Osteoblast (primary cell): ENCODE results near the gene KCNJ12. TPM values are rescaled to one million over a fixed set of nuclear protein-coding genes. Genes with fewer than 3 reads are reported as not detected.
"Not testable (repeated sequence)": the region's sequence is repeated elsewhere in the genome, so short reads cannot be mapped to it uniquely, and the experiment has no call there.

Experiments used
- DNase-seq: peaks from one replicate; pipeline ENCODE4 v3.0.0; 2011; ENCODE audit warnings: low spot score, mixed read lengths; ENCODE audit not compliant: insufficient read length; ENCODE audit errors: missing footprints
- H2AFZ ChIP-seq: 2 replicates; pipeline ENCODE4 v1.6.0; 2011; ENCODE audit warnings: mild to moderate bottlenecking, low read length
- H3K27ac ChIP-seq: 2 replicates; pipeline ENCODE4 v1.5.1; 2011; ENCODE audit warnings: mild to moderate bottlenecking, low read depth, low read length, moderate library complexity
- H3K27me3 ChIP-seq: 2 replicates; pipeline ENCODE4 v1.6.0; 2012; ENCODE audit warnings: mild to moderate bottlenecking, control low read depth, inconsistent platforms, low read length, moderate library complexity; ENCODE audit not compliant: insufficient read depth
- H3K36me3 ChIP-seq: 2 replicates; pipeline ENCODE4 v1.5.1; 2011; ENCODE audit warnings: mild to moderate bottlenecking, low read length, control low read depth, moderate library complexity; ENCODE audit not compliant: insufficient read depth
- H3K4me1 ChIP-seq: 2 replicates; pipeline ENCODE4 v1.5.1; 2011; ENCODE audit warnings: mild to moderate bottlenecking, low read length, control low read depth, moderate library complexity; ENCODE audit not compliant: insufficient read depth
- H3K4me2 ChIP-seq: 2 replicates; pipeline ENCODE4 v1.6.0; 2011; ENCODE audit warnings: mild to moderate bottlenecking, low read length; ENCODE audit not compliant: insufficient read depth
- H3K4me3 ChIP-seq: fragments of 200-600 bp; sonication (generic); 3 replicates; pipeline ENCODE4 v1.5.1; 2012; ENCODE audit warnings: mild to moderate bottlenecking, low read length, inconsistent platforms; ENCODE audit not compliant: insufficient read depth
- H3K79me2 ChIP-seq: 2 replicates; pipeline ENCODE4 v1.6.0; 2012; ENCODE audit warnings: mild to moderate bottlenecking, low read length, control low read depth, inconsistent platforms; ENCODE audit not compliant: insufficient read depth
- H3K9me3 ChIP-seq: 2 replicates; pipeline ENCODE4 v1.5.1; 2011; ENCODE audit warnings: low read depth, low read length, control low read depth
- H4K20me1 ChIP-seq: 2 replicates; pipeline ENCODE4 v1.6.0; 2012; ENCODE audit warnings: mild to moderate bottlenecking, low read length, control low read depth; ENCODE audit not compliant: insufficient read depth
- total RNA-seq: library from RNA; depleted of rRNA; stranded (reverse); fragments of >200 nt; gene quantifications from 2 replicates; pipeline ENCODE4 v1.2.3, GENCODE V29; 2012
- TF ChIP-seq, protein P1 (sequence below): IDR thresholded peaks from 2 replicates; pipeline ENCODE4 v1.5.1; 2011; ENCODE audit warnings: mild to moderate bottlenecking, low read depth, low read length, moderate library complexity; ENCODE audit errors: extremely low read depth

The KCNJ12 gene
- total RNA-seq, 1 donor: under 0.01 TPM

DNA sequence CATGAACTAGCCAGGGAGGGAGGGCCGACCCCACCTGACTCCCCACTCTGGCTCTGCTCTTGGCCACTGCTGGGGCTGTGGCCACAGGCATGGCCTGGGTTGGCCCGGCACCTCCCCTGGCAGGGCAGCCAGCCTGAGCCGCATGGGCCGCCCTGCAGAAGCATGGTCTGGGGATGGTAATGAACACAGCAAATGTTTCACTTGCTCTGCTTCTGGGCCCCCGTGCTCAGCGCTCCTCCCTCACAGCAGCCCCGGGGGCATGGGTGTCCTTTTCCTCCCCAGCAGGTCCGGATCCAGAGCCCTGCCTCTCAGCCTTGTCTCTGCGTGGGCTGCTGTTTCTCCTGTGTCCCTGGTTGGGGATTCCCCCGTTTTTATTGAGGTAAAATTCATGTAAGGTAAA is 30.9 kb upstream of the KCNJ12 start:
- no peaks in the 10 kb centered on the region for H3K79me2 ChIP-seq
- H3K4me3 ChIP-seq: no peak overlapping the region
- no peaks in the 10 kb centered on the region for H3K9me3 ChIP-seq
- no peaks in the 10 kb centered on the region for H3K4me1 ChIP-seq
- no peak overlapping the region for H3K4me2 ChIP-seq
- no peak overlapping the region for H2AFZ ChIP-seq
- H3K27ac ChIP-seq: no peak overlapping the region
- TF ChIP-seq, protein P1, sequence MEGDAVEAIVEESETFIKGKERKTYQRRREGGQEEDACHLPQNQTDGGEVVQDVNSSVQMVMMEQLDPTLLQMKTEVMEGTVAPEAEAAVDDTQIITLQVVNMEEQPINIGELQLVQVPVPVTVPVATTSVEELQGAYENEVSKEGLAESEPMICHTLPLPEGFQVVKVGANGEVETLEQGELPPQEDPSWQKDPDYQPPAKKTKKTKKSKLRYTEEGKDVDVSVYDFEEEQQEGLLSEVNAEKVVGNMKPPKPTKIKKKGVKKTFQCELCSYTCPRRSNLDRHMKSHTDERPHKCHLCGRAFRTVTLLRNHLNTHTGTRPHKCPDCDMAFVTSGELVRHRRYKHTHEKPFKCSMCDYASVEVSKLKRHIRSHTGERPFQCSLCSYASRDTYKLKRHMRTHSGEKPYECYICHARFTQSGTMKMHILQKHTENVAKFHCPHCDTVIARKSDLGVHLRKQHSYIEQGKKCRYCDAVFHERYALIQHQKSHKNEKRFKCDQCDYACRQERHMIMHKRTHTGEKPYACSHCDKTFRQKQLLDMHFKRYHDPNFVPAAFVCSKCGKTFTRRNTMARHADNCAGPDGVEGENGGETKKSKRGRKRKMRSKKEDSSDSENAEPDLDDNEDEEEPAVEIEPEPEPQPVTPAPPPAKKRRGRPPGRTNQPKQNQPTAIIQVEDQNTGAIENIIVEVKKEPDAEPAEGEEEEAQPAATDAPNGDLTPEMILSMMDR: no peak
- no peaks in the 10 kb centered on the region for H3K27me3 ChIP-seq
- H3K36me3 ChIP-seq: no peaks in the 10 kb centered on the region
- H4K20me1 ChIP-seq: no peaks in the 10 kb centered on the region
- peak; percentile 19 for DNase-seq

DNA sequence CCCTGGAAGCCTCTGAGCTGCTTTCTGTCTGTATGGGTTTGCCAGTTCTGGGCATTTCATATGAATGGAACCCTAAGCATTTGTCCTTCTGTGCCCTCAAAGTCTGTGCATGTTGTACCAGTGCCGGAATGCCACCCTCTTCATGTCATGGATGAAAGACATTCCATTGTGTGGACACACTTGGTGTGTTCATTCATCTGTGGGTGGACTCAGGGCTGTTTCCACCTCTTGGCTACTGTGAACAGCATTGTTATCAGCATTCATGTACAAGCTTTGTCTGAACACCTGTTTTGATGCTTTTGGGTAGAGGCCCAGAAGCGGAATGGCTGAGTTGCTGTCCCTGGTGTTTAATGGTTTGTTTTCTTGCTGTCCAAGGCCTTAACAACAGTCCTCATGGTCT is 30.1 kb upstream of the KCNJ12 start:
- not testable (repeated sequence) for H3K9me3 ChIP-seq, H4K20me1 ChIP-seq, H3K4me2 ChIP-seq, H3K27me3 ChIP-seq, H3K4me3 ChIP-seq, H2AFZ ChIP-seq, H3K79me2 ChIP-seq, H3K27ac ChIP-seq, H3K4me1 ChIP-seq, DNase-seq, H3K36me3 ChIP-seq

DNA sequence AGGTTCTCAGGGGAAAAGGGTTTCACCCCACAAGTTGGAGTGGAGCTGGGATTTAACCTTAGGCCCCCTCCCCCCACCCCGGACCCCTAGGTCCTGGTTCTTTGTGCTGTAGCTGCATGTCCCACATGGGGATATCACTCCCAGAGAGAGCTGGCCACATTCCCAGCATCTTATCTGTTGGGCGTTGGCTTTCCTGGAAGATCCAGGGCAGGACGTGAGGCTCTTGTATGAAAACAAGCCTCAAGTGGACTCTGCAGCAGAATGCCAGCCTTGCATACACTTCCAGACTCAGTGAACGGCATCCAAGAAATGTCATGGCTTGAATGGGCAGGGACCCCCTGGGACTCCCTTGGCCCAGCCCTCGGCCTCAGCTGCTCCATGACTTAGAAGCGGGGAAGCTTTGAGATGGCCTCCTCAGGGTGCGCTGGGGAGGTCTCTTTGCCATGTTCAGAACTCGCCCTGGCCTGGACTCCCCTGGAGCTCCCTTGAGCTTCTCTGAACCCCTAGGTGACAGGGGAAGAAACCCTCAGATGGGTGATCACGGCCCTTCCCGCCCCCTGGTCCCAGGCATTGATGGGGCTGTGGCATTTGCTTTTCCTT is 29.4 kb upstream of the KCNJ12 start:
- not testable (repeated sequence) for H2AFZ ChIP-seq, H4K20me1 ChIP-seq, H3K27me3 ChIP-seq, H3K36me3 ChIP-seq, H3K4me3 ChIP-seq, H3K9me3 ChIP-seq, H3K4me1 ChIP-seq, H3K79me2 ChIP-seq, H3K27ac ChIP-seq, H3K4me2 ChIP-seq, DNase-seq

DNA sequence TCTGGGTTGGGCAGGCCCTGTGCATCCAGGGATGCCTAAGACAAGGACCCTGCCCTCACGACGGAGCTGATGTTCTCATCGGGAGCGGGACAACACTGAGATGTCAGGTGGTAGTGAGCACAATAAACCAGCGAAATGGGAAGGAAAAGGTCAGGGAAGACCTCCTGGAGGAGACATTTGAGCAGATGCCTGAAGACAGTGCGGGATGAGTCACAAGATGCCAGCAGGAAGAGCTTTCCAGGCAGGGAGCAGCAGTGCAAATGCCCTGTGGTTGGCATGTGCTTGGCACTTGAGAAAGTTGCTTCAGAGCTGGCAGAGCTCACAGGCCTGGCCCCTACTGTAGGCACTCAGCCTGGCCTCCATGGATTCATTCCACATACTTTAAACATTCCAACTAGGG is 28.5 kb upstream of the KCNJ12 start:
- H3K79me2 ChIP-seq, H3K4me1 ChIP-seq, H3K4me3 ChIP-seq, H3K9me3 ChIP-seq, H2AFZ ChIP-seq, H3K36me3 ChIP-seq, H3K27me3 ChIP-seq, H3K27ac ChIP-seq, H4K20me1 ChIP-seq, H3K4me2 ChIP-seq, DNase-seq: not testable (repeated sequence)

DNA sequence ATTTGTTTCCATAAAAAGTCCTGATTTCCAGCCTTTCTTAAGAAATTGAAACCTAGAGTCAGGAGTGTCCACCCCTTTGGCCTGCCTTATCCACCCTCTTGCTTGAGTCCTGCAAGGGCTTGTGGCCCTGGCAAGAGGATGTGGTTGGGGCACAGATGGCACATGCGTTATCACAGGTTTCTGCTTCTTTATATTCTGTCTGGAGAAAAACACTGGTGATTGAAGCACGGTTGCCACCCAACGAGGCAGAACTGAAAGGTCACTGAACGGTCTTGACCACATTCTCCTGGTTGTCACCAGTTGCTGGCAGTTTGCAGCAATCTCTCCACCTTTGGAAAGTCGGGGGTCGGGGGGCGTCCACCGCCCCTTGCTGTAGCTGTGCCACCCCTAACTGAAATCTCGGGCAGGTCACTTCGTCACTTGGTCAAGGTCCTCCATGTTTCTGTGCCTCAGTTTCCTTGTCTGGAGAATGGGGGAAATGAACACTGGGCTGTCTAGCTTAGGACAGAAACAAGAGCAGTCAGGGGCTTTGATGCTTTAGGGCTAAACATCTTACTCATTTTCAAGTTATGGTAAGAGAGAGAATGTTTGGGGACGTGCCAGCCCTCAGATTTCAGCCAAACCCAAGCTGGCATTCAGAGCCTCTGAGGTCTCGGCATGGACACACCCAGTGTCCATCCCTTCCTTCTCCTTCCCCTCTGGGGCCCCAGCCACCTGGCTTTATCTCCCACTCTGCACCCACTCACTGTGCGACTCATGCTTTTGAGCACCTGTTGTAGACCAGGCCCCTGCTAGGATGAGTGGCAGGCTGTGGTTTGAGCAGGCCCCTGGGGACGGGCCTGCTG is 27.9 kb upstream of the KCNJ12 start:
- H3K9me3 ChIP-seq, H3K27ac ChIP-seq, H3K79me2 ChIP-seq, H3K4me2 ChIP-seq, H3K4me1 ChIP-seq, DNase-seq, H4K20me1 ChIP-seq, H3K27me3 ChIP-seq, H3K36me3 ChIP-seq, H3K4me3 ChIP-seq, H2AFZ ChIP-seq: not testable (repeated sequence)

DNA sequence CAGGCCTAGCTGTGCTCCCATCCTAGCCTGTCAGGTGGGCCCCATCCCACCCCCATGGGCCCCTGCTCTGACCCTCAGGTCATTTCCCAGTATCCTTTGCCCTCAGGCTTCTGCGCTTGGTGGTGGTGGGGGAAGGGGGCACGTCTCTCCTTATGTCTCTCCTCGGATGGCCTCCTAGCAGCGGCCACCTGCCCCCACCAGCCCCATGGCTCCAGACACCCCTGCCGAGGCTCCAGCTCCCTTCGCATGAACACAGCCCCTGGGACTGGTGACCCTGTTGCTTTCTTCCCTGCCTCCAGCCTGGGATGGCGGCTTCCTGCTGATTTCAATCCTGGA is 27.3 kb upstream of the KCNJ12 start:
- H3K79me2 ChIP-seq, DNase-seq: not testable (repeated sequence)

DNA sequence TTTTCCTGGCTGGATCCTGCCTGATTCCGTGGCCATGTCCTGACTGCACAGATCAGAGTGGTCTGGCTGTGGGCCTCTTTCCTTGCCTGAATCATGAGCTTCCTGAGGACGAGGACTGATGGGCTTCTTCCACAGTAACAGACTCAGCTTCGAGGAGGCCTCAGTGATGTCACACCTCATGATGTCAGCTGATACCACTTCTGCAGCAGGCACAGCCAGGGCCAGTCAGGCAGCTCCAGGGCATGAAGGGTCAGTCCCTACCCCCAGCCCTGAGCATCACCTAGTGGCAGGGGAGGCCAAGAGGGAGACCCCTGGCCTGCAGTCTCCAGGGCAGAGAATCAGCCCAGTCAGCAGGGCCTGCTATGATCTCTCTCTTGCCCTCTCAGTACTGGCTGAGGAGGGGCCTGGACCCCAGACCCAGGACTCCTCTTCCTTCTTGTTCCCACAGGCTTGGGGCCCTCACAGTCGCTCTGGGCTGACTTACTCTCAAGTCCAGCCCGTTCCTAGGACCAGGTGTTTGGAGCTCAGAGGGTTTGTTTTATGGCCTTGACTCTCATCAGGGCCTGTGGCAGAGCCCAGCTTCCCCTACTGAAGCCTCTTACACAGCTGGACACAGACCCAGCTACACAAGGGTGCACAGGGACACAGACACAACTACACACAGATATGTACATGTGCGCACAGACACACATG is 26.7 kb upstream of the KCNJ12 start:
- not testable (repeated sequence) for H3K79me2 ChIP-seq, H4K20me1 ChIP-seq, H3K27ac ChIP-seq, H3K36me3 ChIP-seq, H2AFZ ChIP-seq, H3K4me3 ChIP-seq, H3K4me1 ChIP-seq, H3K4me2 ChIP-seq, H3K9me3 ChIP-seq, H3K27me3 ChIP-seq
- peak; percentile 41 for DNase-seq

More for the DNA sequence above, 27.3 kb upstream of the KCNJ12 start:
- not testable (repeated sequence) for H2AFZ ChIP-seq, H3K36me3 ChIP-seq, H3K4me1 ChIP-seq, H3K4me2 ChIP-seq, H3K9me3 ChIP-seq, H3K4me3 ChIP-seq, H3K27ac ChIP-seq, H3K27me3 ChIP-seq, H4K20me1 ChIP-seq

DNA sequence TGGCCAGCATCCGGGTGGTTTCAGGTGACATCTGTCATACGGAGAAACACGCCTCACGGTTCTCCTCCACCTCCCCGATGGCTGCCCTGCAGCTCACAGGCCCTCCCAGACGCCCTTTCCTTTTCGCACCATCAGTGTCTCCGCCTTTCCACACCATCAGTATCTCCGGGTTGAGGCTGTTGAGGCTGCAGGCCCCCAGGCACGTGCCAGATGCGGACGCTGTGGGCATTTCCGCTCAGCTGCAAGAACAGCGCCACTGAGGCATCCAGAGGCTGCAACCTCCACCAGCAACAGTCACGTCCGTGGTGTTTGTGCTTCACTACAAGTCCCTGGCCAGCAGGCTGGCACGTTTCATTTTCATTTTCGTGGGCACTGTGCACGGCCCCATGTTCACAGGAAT is 25.7 kb upstream of the KCNJ12 start:
- not testable (repeated sequence) for H3K36me3 ChIP-seq, H2AFZ ChIP-seq, H3K27me3 ChIP-seq, H3K4me3 ChIP-seq, H3K79me2 ChIP-seq, H3K4me1 ChIP-seq, H3K27ac ChIP-seq, H3K4me2 ChIP-seq, H3K9me3 ChIP-seq, H4K20me1 ChIP-seq
- peak; percentile 19 for DNase-seq
